GM12878 (cell line): ENCODE measurements around the gene MEF2D. TPM values are rescaled to one million over a fixed set of nuclear protein-coding genes. Genes with fewer than 3 reads are reported as not detected.

ENCODE experiments used
- ATAC-seq: fragments of 200-7000 bp; cut with Tn5 transposase; 3 replicates; pipeline ENCODE4 v1.9.1; 2020; ENCODE audit warnings: mild to moderate bottlenecking, moderate library complexity
- BruUV-seq: library from RNA; stranded (reverse); fragments of 400-500 nt; replicated peaks from 2 replicates; lab custom pipeline; 2021; lab: Mats Ljungman, UMichigan
- CTCF ChIA-PET: fragments of 300-600 bp; sonication (Branson Sonifier 250); formaldehyde crosslinking; extraction: SDS; loops from one replicate; lab custom pipeline; 2021; ENCODE audit warnings: inconsistent platforms; lab: Yijun Ruan, JAX
- POLR2A ChIA-PET: fragments of 350-600 bp; formaldehyde crosslinking; extraction: SDS; loops from one replicate; lab custom pipeline; 2021; ENCODE audit warnings: inconsistent platforms; lab: Charles Lee
- RAD21 ChIA-PET: fragments of 300-600 bp; sonication (Branson Sonifier 250); formaldehyde crosslinking; loops from one replicate; lab custom pipeline; 2023; ENCODE audit warnings: antibody characterized with exemption; ENCODE audit not compliant: unreplicated experiment; lab: Charles Lee
- SMC1A ChIA-PET: fragments of 300-600 bp; sonication (Branson Sonifier 250); formaldehyde crosslinking; loops from one replicate; lab custom pipeline; 2023; ENCODE audit not compliant: unreplicated experiment, uncharacterized antibody; lab: Charles Lee
- DNase-seq: peaks from one replicate; pipeline ENCODE4 v3.0.0-alpha.2; 2011; ENCODE audit warnings: low read depth, low spot score
- FAIRE-seq: peaks from 3 replicates; lab custom pipeline; 2011; peaks lifted over from hg19 to GRCh38; lab: Jason Lieb, UNC
- H2AFZ ChIP-seq: 2 replicates; pipeline ENCODE4 v1.6.0; 2011; ENCODE audit warnings: low read depth, low read length, control low read depth; ENCODE audit not compliant: control insufficient read depth
- H3K27ac ChIP-seq: 2 replicates; pipeline ENCODE4 v1.5.1; 2011; ENCODE audit warnings: control low read depth; ENCODE audit not compliant: control insufficient read depth, insufficient read depth
- H3K27me3 ChIP-seq, 2 experiments: replicated peaks in 1 of 2; 2 replicates each; pipeline versions ENCODE4 v1.6.0 to v1.6.1; 2011; ENCODE audit warnings: low read length in 1 of 2; ENCODE audit not compliant: control insufficient read depth in 2 of 2, insufficient read depth in 2 of 2
- H3K36me3 ChIP-seq, 2 experiments: 2 replicates each; pipeline ENCODE4 v1.5.1; 2011; ENCODE audit warnings: low read length in 1 of 2; ENCODE audit not compliant: control insufficient read depth in 2 of 2, insufficient read depth in 2 of 2
- H3K4me1 ChIP-seq: 2 replicates; pipeline ENCODE4 v1.6.1; 2011; ENCODE audit warnings: mild to moderate bottlenecking, low read length, moderate library complexity, mixed read lengths; ENCODE audit not compliant: control insufficient read depth, insufficient read depth
- H3K4me2 ChIP-seq: 2 replicates; pipeline ENCODE4 v1.6.0; 2011; ENCODE audit warnings: control low read depth; ENCODE audit not compliant: control insufficient read depth, insufficient read depth
- H3K4me3 ChIP-seq: fragments of 200-600 bp; sonication (generic); 2 replicates; pipeline ENCODE4 v1.5.1; 2016
- H3K79me2 ChIP-seq: 2 replicates; pipeline ENCODE4 v1.6.0; 2011; ENCODE audit warnings: low read length; ENCODE audit not compliant: control insufficient read depth, insufficient read depth
- H3K9ac ChIP-seq: 2 replicates; pipeline ENCODE4 v1.8.0; 2011; ENCODE audit warnings: low read length, control low read depth, mixed read lengths; ENCODE audit not compliant: control insufficient read depth, insufficient read depth
- H3K9me3 ChIP-seq: replicated peaks from 3 replicates; pipeline ENCODE4 v1.5.1; 2011; ENCODE audit warnings: mild to moderate bottlenecking, low read length; ENCODE audit not compliant: control insufficient read depth, insufficient read depth
- H4K20me1 ChIP-seq: 2 replicates; pipeline ENCODE4 v1.6.0; 2011; ENCODE audit not compliant: control insufficient read depth, insufficient read depth
- HCFC1 ChIP-seq: fragments of 150-350 bp; IDR thresholded peaks from 2 replicates; pipeline ENCODE4 v1.6.1; 2014; ENCODE audit warnings: low read length
- POLR2A ChIP-seq: IDR thresholded peaks from 2 replicates; pipeline ENCODE4 v1.6.1; 2011; ENCODE audit warnings: low read depth, mild to moderate bottlenecking, low read length
- POLR2AphosphoS2 ChIP-seq: IDR thresholded peaks from 2 replicates; pipeline ENCODE4 v1.6.1; 2011; ENCODE audit warnings: low read depth, mild to moderate bottlenecking, low read length, improper control_type of control experiment, moderate library complexity
- RAD21 ChIP-seq: IDR thresholded peaks from 2 replicates; pipeline ENCODE4 v1.6.1; 2011; ENCODE audit warnings: mild to moderate bottlenecking, low read depth, low read length, moderate library complexity; ENCODE audit not compliant: insufficient read depth
- WGBS: methylation state at CpG from one replicate; pipeline ENCODE4 v1.1.6; 2016; ENCODE audit warnings: low lambda C conversion rate; ENCODE audit not compliant: insufficient replicate concordance, insufficient coverage; ENCODE audit errors: missing lambda C conversion rate; 5-methylcytosine and 5-hydroxymethylcytosine counted together
- in situ Hi-C: fragments of 300-500 bp; cut with MboI; formaldehyde crosslinking; loops from 9 replicates; pipeline ENCODE4 v1.14.3; 2018; ENCODE audit warnings: mixed read lengths
- intact Hi-C: fragments of 100-400 bp; cut with micrococcal nuclease; formaldehyde crosslinking; loops from one replicate; pipeline ENCODE4 v1.14.2; 2022; ENCODE audit not compliant: unreplicated experiment
- polyA plus RNA-seq, 11 experiments: library from polyadenylated mRNA; depleted of rRNA in 4 of 11; unstranded in 6 of 11; stranded (reverse) in 5 of 11; fragments of >200 nt; fragmentation: Nextera tagmentation in 4 of 11; fragmentation: Illumina TruSeq in 1 of 11; extraction: Ambion mirVana in 4 of 11; extraction: Trizol in 1 of 11; gene quantifications; 1 replicate in 1 of 11; 2 replicates in 10 of 11; pipeline versions ENCODE4 v1.2.1 to v1.2.3, GENCODE V29; 2011 to 2016; ENCODE audit warnings: inconsistent platforms in 2 of 11, missing spikeins in 2 of 11, low read depth in 1 of 11
- total RNA-seq, 4 experiments: library from RNA; depleted of rRNA in 3 of 4; stranded (reverse); fragments of >200 nt in 3 of 4; fragmentation: Illumina TruSeq in 1 of 4; extraction: Trizol in 1 of 4; gene quantifications; 2 replicates each; pipeline versions ENCODE4 v1.2.1 to v1.2.3, GENCODE V29; 2013 to 2021
- TF ChIP-seq, protein P1 (sequence below): fragments of 450-650 bp; IDR thresholded peaks from 2 replicates; pipeline ENCODE4 v1.6.1; 2016; ENCODE audit warnings: mild to moderate bottlenecking

MEF2D gene
- total and polyA plus RNA-seq, 10 of the 15 experiments (the other 5 are each of a cell fraction or from before 2014, with no cell fraction given): 0.61 to 53.0 (median 15.2) TPM

DNA sequence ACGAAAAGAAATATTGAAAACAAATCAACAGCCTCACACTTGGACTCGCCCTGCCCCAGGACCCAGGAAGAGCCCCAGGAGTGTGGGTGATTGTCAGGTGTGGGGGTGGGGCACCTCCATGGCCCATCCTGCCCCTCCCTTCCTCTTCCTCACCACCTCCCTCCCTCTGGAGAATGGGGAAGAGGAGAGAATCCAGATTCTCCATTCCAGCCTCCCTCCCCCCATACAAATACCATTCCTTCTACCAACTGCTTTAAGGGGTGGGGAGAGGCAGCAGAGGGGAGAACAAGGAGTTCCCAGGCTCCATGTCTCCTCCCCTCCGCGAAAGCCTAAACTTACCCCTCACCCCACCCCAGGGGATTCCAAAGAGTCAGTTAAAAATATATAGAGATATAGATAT is 36.7 kb downstream of the MEF2D start:
- in situ Hi-C loops (no loop called here), intact Hi-C loops (no loop called here)
- H3K9me3 ChIP-seq: no peaks in the 10 kb centered on the region
- H3K9ac ChIP-seq: no peak overlapping the region
- peaks cover 3% of the 10 kb centered on the region; the same call in 1 of the 2 replicates for H4K20me1 ChIP-seq
- H3K27ac ChIP-seq: no peak overlapping the region
- FAIRE-seq (no peak), ATAC-seq (no peak), DNase-seq (no peak)
- no peak overlapping the region for H3K4me2 ChIP-seq
- H2AFZ ChIP-seq: no peak overlapping the region
- H3K27me3 ChIP-seq: no peaks in the 10 kb centered on the region
- RAD21 ChIA-PET: no interaction called here
- SMC1A ChIA-PET: interaction anchor here (2.1 kb wide), 1 partner anchor 18 kb away, joined by 4 read pairs; no protein-coding TSS in a partner anchor
- 93% methylated on average over 4 of the region's 4 CpGs for WGBS
- BruUV-seq: no TSS peak
- peaks cover 11 to 25% of the 10 kb centered on the region in 2 experiments; a peak in 3 of 4 replicates for H3K36me3 ChIP-seq
- TF ChIP-seq POLR2A (0 out of 2 replicates have a peak, but pooled peaks have one; percentile 36), HCFC1 (no peak)
- CTCF ChIA-PET: no interaction called here
- no peak overlapping the region for H3K4me3 ChIP-seq
- POLR2A ChIA-PET: no interaction called here
- no peaks in the 10 kb centered on the region for H3K4me1 ChIP-seq
- H3K79me2 ChIP-seq: no peaks in the 10 kb centered on the region

DNA sequence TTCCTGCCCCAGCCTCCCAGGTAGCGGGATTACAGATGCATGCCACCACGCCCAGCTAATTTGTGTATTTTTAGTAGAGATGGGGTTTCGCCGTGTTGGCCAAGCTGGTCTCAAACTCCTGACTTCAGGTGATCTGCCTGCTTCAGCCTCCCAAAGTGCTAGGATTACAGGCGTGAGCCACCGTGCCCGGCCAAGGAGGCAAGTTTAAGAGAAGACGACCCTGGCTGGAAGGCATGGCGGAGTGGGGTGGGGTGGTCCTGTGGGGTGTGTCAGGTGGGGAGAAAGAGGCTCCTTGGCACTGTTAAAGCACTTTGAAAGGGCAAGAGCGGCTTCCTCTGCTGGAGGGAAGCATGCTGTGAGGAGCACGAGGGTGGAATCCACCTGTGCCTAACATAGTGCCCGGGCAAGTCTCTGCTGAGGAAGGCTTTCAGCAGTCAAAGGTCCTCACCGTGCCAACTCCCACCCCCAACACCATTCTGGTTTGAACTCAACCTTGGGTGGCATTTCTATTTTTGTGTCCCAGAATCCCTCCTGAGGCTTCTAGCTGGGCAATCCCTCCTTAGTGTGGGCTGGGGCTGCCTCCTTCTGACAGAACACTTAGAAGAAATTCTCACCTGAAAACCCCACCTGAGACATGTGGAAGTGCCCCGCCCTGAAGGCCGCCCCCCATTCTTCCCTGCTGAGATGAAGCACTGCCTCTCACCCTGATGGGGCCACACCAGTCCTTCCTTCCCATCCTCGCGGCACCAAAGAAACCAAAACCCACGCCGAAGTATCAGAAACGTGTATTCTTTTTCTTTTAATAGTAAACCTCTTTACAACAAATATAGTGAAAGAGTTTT is 37.4 kb downstream of the MEF2D start:
- no peaks in the 10 kb centered on the region for H3K79me2 ChIP-seq
- DNase-seq (no peak), ATAC-seq (no peak), FAIRE-seq (no peak)
- CTCF ChIA-PET: no interaction called here
- no peak overlapping the region for H3K4me2 ChIP-seq
- WGBS: 76% methylated on average over 20 of the region's 20 CpGs
- BruUV-seq: no TSS peak
- SMC1A ChIA-PET: interaction anchor here (2.1 kb wide), 1 partner anchor 17 kb away, joined by 4 read pairs; no protein-coding TSS in a partner anchor
- H3K9me3 ChIP-seq: no peaks in the 10 kb centered on the region
- H4K20me1 ChIP-seq: peaks cover 3% of the 10 kb centered on the region; the same call in 1 of the 2 replicates
- peaks cover 6 to 18% of the 10 kb centered on the region in 2 experiments; a peak in 3 of 4 replicates for H3K36me3 ChIP-seq
- no peak overlapping the region for H3K27ac ChIP-seq
- H3K9ac ChIP-seq: no peak overlapping the region
- no peak overlapping the region for H2AFZ ChIP-seq
- H3K4me3 ChIP-seq: no peak overlapping the region
- POLR2A ChIA-PET: interaction anchor here (0.6 kb wide), 1 partner anchor 121 kb away, joined by 9 read pairs; no protein-coding TSS in a partner anchor
- H3K27me3 ChIP-seq: no peaks in the 10 kb centered on the region
- TF ChIP-seq RAD21 (no peak), POLR2AphosphoS2 (no peak)
- TF ChIP-seq, protein P1, sequence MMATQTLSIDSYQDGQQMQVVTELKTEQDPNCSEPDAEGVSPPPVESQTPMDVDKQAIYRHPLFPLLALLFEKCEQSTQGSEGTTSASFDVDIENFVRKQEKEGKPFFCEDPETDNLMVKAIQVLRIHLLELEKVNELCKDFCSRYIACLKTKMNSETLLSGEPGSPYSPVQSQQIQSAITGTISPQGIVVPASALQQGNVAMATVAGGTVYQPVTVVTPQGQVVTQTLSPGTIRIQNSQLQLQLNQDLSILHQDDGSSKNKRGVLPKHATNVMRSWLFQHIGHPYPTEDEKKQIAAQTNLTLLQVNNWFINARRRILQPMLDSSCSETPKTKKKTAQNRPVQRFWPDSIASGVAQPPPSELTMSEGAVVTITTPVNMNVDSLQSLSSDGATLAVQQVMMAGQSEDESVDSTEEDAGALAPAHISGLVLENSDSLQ: no peak
- in situ Hi-C loops (no loop called here), intact Hi-C loops (no loop called here)
- RAD21 ChIA-PET: no interaction called here
- H3K4me1 ChIP-seq: no peaks in the 10 kb centered on the region
